CD4-positive, alpha-beta T cell treated with Interleukin-6 for 4 hours (primary cell): ENCODE results near the gene SPOCK2.
"Not testable (repeated sequence)": the region's sequence is repeated elsewhere in the genome, so short reads cannot be mapped to it uniquely, and the experiment has no call there.

Experiments
- DNase-seq: peaks from one replicate; pipeline ENCODE4 v3.0.0-alpha.2; 2020; ENCODE audit warnings: mixed read lengths

The SPOCK2 gene

DNA sequence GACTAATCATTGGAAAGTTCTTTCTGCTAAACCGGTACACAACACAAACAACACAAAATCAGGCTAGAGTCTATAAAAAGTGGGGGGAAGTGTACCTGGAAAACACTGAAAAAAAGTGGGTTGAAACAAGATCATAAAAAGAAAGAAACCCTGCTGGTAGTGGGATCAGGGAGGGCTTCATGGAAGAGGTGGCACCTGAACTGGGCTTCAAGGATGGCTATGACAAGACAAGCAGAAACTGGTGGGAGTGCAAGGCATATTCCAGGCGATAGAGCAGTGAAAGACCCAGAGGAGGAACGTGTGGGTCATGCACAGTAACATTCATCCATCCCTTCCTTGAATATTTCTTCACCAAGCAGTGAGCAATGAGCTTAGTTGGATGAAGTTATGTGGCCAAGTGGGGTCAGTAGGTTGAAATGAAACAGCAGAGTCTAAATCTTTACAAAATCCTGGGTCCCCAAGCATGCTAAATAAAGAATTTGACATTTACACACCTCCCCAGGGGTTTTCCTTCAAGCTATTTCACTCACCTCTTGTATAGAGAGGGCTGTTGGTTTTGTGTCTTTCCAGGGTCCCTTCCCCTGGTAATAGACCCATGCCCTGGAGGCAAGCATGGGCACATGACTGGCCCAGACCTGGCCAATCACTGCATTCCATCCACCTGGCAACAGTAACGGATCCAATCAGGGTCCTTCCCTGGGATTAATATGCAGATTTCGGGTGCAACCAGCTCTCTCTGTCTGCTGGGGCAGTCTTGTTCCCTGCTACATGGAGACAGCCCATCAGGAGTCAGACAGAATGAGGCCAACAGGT, 38.2 kb downstream of the SPOCK2 start:
- no peak for DNase-seq

DNA sequence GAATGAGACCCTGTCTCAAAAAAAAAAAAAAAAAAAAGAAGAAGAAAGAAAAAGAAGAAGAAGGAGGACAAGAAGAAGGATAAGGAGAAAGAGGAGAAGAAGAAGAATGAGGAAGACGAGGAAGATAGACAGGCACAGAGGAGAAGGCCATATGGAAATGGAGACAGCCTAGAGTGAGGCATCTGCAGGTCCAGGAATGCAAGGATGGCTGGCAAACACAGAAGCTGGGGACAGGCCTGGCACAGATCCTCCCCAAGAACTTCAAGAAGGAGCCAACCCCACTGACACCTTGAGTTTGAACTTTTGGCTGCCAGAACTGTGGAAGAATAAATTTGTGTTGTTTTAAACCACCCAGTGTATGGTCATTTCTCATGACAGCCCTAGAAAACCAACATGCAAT, 38.9 kb downstream of the SPOCK2 start:
- no peak for DNase-seq

DNA sequence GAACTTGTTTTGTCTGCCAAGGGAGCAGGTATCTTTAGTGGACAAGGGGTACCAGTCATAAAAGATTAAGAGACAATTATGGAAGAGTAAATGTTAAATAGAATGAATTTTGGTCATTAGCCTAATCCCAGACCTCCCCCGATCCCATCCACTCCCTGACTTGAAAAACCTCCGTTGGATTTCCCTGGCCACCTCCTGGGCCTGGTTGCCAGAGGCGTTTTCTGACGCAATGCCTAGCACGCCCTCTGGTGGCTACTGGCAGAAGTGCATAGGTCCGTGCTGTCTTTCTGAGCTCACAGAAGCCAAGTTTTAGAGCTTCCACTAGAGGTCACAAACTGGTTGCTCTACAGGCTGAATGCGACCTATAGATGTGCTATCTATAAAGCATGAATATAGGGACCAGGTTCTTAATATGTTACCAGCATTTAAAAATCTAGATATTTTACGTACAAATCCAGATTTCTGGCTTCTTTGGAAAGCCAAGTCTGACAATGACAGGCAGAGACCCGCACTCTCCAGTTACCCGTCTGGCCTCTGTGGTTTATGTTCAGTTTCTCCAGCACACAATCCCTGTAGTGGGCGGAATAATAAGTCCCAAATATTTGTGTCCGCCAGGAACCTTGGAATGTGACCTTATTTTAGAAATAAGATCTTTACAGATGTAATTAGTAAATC, 39.8 kb downstream of the SPOCK2 start:
- peak; percentile 90 for DNase-seq

DNA sequence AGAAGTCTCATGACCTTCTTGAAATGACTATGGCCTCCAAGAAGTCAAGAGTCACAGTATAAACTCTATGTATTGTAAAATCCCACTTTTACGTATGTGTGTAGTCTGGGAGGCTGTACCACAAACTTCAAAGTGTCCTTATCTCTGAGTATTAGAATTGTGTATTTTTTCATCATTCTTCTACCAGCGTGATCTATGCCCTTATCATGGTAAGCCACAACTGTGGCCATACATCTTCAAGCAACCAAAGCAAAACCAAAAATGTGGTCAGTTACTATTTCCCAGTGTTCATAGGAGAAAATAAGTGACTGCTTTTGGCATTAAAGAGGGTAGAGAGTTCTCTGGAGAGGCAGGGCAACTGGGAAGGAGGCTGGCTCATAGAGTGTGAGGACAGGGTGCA, 42.8 kb downstream of the SPOCK2 start:
- DNase-seq: no peak

- DNase-seq: no peak
These were observed 43.8 kb downstream of the SPOCK2 start for GRCh38 chr10:72044417-72045041.

DNA sequence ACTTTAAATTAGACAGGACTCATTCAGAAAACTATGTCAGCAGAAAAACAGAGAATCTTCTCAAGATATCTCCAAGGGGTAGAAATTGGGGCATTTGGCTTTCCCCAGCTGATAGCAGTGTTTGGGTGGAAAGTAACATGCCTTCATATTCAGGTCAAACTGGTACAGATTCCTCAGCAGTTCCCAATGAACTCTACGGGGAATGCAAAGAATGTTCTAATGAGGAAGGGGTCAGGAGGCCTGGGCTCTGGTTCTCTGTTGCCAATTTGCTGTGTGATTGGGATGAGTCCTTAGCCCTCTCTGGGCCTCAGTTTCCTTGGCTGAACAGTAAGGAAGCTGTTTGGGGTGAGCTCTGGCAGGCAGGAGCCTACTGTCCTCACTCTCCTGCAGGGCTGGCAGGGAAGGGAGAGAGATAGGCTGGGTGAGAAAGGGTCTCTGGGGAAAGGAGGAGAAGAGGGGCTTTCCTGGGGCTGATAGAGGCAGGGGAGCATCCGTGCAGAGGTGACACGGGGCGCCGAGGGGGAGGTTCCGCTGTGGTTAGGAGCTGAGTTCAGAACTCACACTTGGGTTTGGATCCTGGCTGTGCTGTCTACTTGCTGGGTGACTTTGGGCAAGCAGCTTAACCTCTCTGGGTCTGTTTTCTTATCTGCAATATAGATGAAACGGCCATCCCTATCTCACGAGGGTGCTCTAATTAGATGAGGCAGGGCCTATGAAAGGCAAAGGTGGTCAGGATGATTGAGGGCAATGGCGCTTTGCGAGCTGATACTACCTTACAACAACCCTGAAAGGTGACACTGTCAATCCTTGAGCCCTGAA, 45.1 kb downstream of the SPOCK2 start:
- no peak for DNase-seq

GRCh38 chr10:72041491-72041890, 46.9 kb downstream of the SPOCK2 start:
- DNase-seq: no peak

GRCh38 chr10:72039377-72039776, 49.0 kb downstream of the SPOCK2 start:
- no peak for DNase-seq

- DNase-seq: no peak
These were observed 49.8 kb downstream of the SPOCK2 start for GRCh38 chr10:72038458-72039001.

GRCh38 chr10:72037811-72038210, 50.5 kb downstream of the SPOCK2 start:
- no peak for DNase-seq

DNA sequence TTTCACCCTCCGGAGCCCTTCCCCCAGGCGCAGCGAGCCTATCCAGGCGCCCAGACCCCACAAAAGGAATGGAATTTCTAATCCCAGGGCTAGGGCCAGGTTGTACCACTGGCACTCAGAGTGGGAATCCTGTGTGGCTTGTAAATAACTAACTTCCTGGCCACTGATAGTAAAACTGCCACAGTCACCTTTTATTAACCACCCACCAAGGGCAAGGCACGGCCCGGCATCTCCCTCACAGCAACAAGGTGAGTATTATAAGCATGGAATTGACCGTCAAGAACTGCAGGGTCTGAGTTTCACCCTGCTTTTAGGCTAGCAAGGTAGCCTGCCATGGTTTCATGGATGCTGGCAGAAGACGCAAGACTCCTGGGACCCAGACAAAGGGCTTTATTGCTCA, 51.1 kb downstream of the SPOCK2 start:
- DNase-seq: no peak

DNA sequence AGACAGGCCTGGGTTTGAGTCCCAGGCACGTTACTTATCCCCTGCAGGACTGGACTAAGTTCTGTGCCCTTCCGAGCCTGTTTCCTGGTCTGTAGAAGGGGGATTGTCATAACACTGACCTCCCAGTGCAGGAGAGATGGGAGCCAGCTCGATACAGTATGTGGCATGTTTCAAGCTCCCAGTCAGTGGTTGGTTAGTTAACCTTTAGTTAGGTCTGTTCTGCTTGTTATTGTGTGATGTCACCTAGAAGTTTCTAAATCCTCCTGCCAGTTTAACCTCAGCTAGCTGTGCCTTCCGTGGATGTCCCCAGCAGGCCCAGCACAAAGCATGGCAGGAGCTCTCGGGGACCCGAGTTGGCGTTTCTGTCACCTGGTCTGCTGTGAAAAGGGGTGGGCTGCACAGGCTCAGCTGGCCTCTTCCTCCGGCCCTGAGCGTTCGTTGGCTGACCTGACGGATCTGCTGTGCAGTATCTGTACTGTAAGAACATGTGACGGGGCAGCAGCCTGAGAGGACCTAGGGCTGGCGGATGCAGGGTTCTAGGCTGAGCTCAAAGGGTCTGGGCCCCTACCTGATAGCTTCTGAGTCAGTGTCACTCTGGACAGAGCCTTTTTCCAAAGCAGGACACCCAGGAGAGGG, 53.0 kb downstream of the SPOCK2 start:
- DNase-seq: no peak

- DNase-seq: no peak
These were observed 53.6 kb downstream of the SPOCK2 start for GRCh38 chr10:72034761-72035160.

DNA sequence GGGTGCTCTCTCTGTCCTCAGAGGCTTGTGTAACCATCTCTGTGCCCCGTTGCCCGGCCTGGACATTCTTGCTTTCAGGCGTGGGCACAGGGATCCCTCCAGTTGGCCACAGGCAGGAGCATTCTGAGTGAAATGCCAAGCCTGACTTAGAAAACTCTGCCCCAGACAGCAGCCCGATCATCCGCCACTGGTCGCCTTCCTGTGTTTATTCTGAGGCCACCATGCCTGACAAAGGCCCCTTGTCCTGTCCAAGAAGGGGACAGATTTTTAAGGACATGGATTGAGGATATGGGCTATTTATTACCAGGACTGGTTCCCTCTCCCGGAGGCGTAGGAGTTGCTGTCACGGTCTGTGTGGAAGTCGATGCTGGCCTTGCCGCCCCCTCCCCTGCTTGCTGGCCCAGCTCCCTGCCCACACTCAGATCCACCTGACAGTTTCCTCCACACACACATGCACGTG, 54.3 kb downstream of the SPOCK2 start:
- no peak for DNase-seq

GRCh38 chr10:72032409-72033162, 55.8 kb downstream of the SPOCK2 start:
- DNase-seq: not testable (repeated sequence)

DNA sequence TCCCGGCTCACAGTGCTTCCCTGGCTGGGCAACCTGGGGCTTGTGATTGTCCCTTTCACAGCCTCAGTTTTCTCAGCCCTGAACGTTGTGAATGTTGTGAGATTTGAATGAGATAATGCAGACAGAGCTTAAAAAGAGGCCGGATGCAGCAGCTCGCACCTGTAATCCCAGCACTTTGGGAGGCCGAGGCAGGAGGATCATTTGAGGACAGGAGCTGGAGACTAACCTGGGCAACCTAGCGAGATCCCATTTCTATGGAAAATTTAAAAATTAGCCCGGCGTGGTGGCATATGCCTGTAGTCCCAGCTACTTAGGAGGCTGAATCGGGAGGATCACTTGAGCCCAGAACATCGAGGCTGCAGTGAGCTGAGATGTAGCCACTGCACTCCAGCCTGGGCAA, 56.6 kb downstream of the SPOCK2 start:
- DNase-seq: no peak

- DNase-seq: no peak
These were observed 57.4 kb downstream of the SPOCK2 start for GRCh38 chr10:72030762-72031543.

GRCh38 chr10:72029414-72029813, 58.9 kb downstream of the SPOCK2 start:
- no peak for DNase-seq

GRCh38 chr10:72027498-72027897, 60.9 kb downstream of the SPOCK2 start:
- no peak for DNase-seq

GRCh38 chr10:72026278-72027111, 61.9 kb downstream of the SPOCK2 start:
- no peak for DNase-seq
